Activated CD4-positive, alpha-beta T cell treated with anti-CD3 and anti-CD28 coated beads, Interleukin-2, amount 10 ng/mL, durations not matched to agents 7 days and 5 days (primary cell): Measurements from ENCODE around the gene SPR. TPM values are rescaled to one million over a fixed set of nuclear protein-coding genes. Genes with fewer than 3 reads are reported as not detected.

Experiments used
- total RNA-seq, 2 experiments: library from RNA; stranded (reverse); gene quantifications; one replicate each; pipeline ENCODE4 v1.2.3, GENCODE V29; 2021

The SPR gene
- total RNA-seq, 2 experiments from 2014 or later = 0.12 to 0.44 TPM

Other genes with a start within 250 kb of the SPR start
- 10 to 100 TPM; 14.8 to 16.4 TPM for gene EXOC6B, start 61.4 kb upstream of the SPR start, total RNA-seq
- not detected for gene EMX1, start 30.1 kb downstream of the SPR start, total RNA-seq
- gene SFXN5, start 184.3 kb downstream of the SPR start, total RNA-seq = 1 to 10 TPM; 7.0 to 10.0 TPM
- 1 to 10 TPM; 8.5 to 8.7 TPM for gene RAB11FIP5, start 225.5 kb downstream of the SPR start, total RNA-seq